Ishikawa (cell line): Measurements from ENCODE around the gene EPC2.

Experiments
- CEBPB ChIP-seq: IDR thresholded peaks from 2 replicates; pipeline ENCODE4 v1.6.1; 2012
- CREB1 ChIP-seq: IDR thresholded peaks from 2 replicates; pipeline ENCODE4 v1.6.1; 2012; ENCODE audit warnings: low read depth
- EGR1 ChIP-seq: IDR thresholded peaks from 2 replicates; pipeline ENCODE4 v1.6.1; 2012
- EP300 ChIP-seq: IDR thresholded peaks from 2 replicates; pipeline ENCODE4 v1.6.1; 2012; ENCODE audit warnings: borderline replicate concordance
- FOXM1 ChIP-seq: IDR thresholded peaks from 2 replicates; pipeline ENCODE4 v1.6.1; 2012; ENCODE audit warnings: low read depth, borderline replicate concordance
- NFIC ChIP-seq: IDR thresholded peaks from 2 replicates; pipeline ENCODE4 v1.6.1; 2012
- RAD21 ChIP-seq: IDR thresholded peaks from 2 replicates; pipeline ENCODE4 v1.6.1; 2012; ENCODE audit warnings: low read depth
- TAF1 ChIP-seq: IDR thresholded peaks from 2 replicates; pipeline ENCODE4 v1.6.1; 2012; ENCODE audit warnings: low read depth, mild to moderate bottlenecking
- TCF12 ChIP-seq: IDR thresholded peaks from 2 replicates; pipeline ENCODE4 v1.6.1; 2012; ENCODE audit warnings: low read depth
- TEAD4 ChIP-seq: IDR thresholded peaks from 2 replicates; pipeline ENCODE4 v1.6.1; 2012
- YY1 ChIP-seq: IDR thresholded peaks from 2 replicates; pipeline ENCODE4 v1.6.1; 2012; ENCODE audit warnings: low read depth
- ZBTB7A ChIP-seq: IDR thresholded peaks from 2 replicates; pipeline ENCODE4 v1.6.1; 2012; ENCODE audit warnings: low read depth
- TF ChIP-seq, protein P1 (sequence below): IDR thresholded peaks from 2 replicates; pipeline ENCODE4 v1.6.1; 2012; ENCODE audit warnings: low read depth, mild to moderate bottlenecking
- TF ChIP-seq, protein P2 (sequence below): IDR thresholded peaks from 2 replicates; pipeline ENCODE4 v1.6.1; 2012
- TF ChIP-seq, protein P3 (sequence below): IDR thresholded peaks from 2 replicates; pipeline ENCODE4 v1.6.1; 2012

EPC2 gene

DNA sequence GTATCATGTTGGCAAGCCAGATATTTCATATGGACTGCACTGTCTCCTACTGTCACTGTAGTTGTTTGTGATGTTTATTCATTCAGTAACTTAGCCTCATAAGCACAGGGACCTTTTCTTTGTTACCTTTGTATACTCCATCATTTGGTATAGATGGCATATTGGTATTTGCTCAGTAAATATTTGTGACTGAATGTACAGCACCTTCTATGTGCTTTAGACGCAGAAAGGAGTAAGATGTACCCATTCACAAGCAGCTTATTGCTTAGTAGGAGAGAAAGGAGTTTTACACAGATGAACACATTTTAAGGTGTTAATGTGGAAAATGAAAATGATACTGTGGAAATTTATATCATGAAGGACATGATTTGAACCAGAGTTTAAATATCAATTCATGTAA is 12.0 kb downstream of the EPC2 start:
- TF ChIP-seq EP300 (no peak), FOXM1 (no peak), TAF1 (no peak), NFIC (no peak), EGR1 (no peak), CEBPB (no peak), TCF12 (no peak), TEAD4 (no peak), RAD21 (no peak), ZBTB7A (no peak), CREB1 (no peak), YY1 (no peak)
- TF ChIP-seq, protein P1, sequence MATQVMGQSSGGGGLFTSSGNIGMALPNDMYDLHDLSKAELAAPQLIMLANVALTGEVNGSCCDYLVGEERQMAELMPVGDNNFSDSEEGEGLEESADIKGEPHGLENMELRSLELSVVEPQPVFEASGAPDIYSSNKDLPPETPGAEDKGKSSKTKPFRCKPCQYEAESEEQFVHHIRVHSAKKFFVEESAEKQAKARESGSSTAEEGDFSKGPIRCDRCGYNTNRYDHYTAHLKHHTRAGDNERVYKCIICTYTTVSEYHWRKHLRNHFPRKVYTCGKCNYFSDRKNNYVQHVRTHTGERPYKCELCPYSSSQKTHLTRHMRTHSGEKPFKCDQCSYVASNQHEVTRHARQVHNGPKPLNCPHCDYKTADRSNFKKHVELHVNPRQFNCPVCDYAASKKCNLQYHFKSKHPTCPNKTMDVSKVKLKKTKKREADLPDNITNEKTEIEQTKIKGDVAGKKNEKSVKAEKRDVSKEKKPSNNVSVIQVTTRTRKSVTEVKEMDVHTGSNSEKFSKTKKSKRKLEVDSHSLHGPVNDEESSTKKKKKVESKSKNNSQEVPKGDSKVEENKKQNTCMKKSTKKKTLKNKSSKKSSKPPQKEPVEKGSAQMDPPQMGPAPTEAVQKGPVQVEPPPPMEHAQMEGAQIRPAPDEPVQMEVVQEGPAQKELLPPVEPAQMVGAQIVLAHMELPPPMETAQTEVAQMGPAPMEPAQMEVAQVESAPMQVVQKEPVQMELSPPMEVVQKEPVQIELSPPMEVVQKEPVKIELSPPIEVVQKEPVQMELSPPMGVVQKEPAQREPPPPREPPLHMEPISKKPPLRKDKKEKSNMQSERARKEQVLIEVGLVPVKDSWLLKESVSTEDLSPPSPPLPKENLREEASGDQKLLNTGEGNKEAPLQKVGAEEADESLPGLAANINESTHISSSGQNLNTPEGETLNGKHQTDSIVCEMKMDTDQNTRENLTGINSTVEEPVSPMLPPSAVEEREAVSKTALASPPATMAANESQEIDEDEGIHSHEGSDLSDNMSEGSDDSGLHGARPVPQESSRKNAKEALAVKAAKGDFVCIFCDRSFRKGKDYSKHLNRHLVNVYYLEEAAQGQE, result no peak
- TF ChIP-seq, protein P2, sequence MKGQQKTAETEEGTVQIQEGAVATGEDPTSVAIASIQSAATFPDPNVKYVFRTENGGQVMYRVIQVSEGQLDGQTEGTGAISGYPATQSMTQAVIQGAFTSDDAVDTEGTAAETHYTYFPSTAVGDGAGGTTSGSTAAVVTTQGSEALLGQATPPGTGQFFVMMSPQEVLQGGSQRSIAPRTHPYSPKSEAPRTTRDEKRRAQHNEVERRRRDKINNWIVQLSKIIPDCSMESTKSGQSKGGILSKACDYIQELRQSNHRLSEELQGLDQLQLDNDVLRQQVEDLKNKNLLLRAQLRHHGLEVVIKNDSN, result no peak
- TF ChIP-seq, protein P3, sequence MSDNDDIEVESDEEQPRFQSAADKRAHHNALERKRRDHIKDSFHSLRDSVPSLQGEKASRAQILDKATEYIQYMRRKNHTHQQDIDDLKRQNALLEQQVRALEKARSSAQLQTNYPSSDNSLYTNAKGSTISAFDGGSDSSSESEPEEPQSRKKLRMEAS, result no peak

DNA sequence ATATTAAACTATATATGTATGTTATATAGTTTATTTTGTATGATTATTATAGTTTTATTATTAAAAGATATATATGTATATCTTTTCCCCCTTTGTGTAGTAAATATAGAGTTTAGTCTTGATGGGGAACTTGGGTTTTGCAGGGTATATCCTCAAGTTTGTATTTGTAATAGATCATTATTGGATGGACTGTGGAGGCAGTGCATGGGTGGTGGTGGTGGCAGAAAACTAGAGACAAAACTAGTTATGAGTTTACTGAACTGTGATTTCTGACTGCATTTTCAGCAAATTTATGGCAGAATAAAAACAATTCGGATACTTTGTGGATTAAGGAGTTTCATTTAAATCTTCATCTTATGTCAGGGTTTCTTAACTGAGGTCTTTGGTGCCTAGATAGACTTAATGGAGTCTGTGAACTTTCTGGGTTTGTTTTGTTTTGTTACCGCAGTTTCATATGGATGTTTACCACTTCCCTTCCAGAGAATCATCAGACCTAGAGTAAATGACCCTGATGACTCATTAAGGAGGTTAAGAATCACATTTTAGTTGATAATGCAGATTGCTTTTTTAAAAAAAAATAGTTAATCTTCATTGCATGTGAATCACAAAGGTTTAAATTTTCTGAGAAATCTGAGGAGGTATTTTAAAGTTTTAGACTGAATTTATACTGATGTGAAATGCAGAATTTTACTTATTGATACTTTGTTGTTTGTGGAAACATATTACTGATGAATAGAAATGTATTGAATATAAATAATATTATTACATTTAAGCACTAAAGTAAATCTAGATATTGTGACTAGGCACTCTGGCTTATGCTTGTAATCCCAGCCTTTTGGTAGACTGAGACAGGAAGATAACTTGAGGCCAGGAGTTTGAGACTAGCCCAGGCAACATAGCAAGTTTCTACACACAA is 14.5 kb downstream of the EPC2 start:
- TF ChIP-seq, protein P1, result no peak
- TF ChIP-seq TCF12 (no peak), TEAD4 (no peak), TAF1 (no peak), NFIC (no peak), YY1 (no peak), CEBPB (no peak), CREB1 (no peak), EGR1 (no peak), FOXM1 (no peak), EP300 (no peak), RAD21 (no peak), ZBTB7A (no peak)
- TF ChIP-seq, protein P3, result no peak
- TF ChIP-seq, protein P2, result no peak

DNA sequence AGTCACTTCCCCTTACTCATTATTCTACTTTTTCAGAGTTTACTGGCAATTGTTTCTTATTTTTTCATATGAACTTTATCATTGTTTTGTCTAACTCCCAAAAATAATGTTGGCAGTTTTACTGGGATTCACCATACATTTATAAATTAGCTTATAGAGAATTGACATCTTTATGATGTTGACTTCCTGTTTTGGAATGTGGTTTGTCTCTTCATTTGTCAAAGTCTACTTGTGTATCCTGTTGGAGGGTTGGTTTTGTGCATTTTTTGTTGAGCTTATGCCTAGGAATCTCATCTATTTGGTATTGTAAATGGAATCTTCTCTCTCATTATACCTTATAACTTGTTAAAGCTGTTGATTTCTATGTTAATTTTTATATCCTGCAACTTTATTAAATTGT is 16.4 kb downstream of the EPC2 start:
- TF ChIP-seq FOXM1, result no peak
- TF ChIP-seq, protein P3, result no peak
- no peak for TF ChIP-seq EP300
- TF ChIP-seq NFIC, result no peak
- TF ChIP-seq, protein P1, result no peak
- no peak for TF ChIP-seq TCF12
- TF ChIP-seq, protein P2, result no peak
- no peak for TF ChIP-seq CEBPB
- TF ChIP-seq YY1, result no peak
- TF ChIP-seq ZBTB7A, result no peak
- TF ChIP-seq TAF1, result no peak
- no peak for TF ChIP-seq EGR1

DNA sequence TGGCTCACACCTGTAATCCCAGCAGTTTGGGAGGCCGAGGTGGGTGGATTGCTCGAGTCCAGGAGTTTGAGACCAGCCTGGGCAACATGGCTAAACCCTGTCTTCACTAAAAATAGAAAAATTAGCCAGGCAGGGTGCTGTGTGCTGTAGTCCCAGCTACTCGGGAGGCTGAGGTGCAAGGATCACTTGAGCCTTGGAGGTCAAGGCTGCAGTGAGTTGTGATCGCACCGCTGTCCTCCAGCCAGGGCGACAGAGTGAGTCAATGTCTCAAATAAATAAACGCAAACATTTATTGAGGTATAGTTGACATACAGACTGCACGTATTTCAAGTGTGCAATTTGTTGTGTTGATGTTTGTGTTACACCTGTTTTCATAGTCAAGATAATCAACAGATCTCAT is 19.7 kb downstream of the EPC2 start:
- TF ChIP-seq, protein P1, result no peak
- TF ChIP-seq, protein P3, result no peak
- TF ChIP-seq CREB1 (no peak), FOXM1 (no peak), RAD21 (no peak), TEAD4 (no peak), TAF1 (no peak), EGR1 (no peak), TCF12 (no peak), EP300 (no peak), CEBPB (no peak), NFIC (no peak)
- TF ChIP-seq, protein P2, result no peak
